ENCODE results near the gene AURKAIP1.
"Not testable (repeated sequence)": the region's sequence is repeated elsewhere in the genome, so short reads cannot be mapped to it uniquely, and the experiment has no call there.

Gene AURKAIP1

GRCh38 chr1:1371364-1371745 is 3.7 kb downstream of the AURKAIP1 start:
- TF ChIP-seq CTCF (IDR thresholded peaks at IDR 0.05; ENCODE audit: insufficient read depth, low read length, missing control alignments), result no peak
- POLR2A ChIA-PET, result interaction anchor here (0.7 to 2.3 kb wide), 3 partner anchors 12 to 28 kb away, joined by 3 to 9 read pairs (median 9); no protein-coding TSS in a partner anchor
- no peak overlapping the region for H3K4me3 ChIP-seq (ENCODE audit: low read depth, low read length)
- CTCF ChIA-PET, result interaction anchor here (0.6 to 9.3 kb wide), 20 partner anchors 9 to 369 kb away, joined by 3 to 138 read pairs (median 5); partner anchors contain the start of genes CCNL2, DVL1, MXRA8 and TAS1R3
- DNase-seq (ENCODE audit: low read depth, low spot score), result no peak

GRCh38 chr1:1370771-1371300 is 4.2 kb downstream of the AURKAIP1 start:
- no peak overlapping the region for H3K4me3 ChIP-seq (ENCODE audit: low read depth, low read length)
- ChIA-PET CTCF (interaction anchor here (0.8 to 9.3 kb wide), 13 partner anchors 8 to 339 kb away, joined by 3 to 138 read pairs (median 5); partner anchors contain the start of genes CCNL2, DVL1 and MXRA8), POLR2A (interaction anchor here (2.1 to 2.3 kb wide), 2 partner anchors 11 to 19 kb away, joined by 9 read pairs; no protein-coding TSS in a partner anchor)
- DNase-seq (ENCODE audit: low read depth, low spot score), result no peak
- no peak for TF ChIP-seq CTCF (IDR thresholded peaks at IDR 0.05; ENCODE audit: insufficient read depth, low read length, missing control alignments)

- DNase-seq (ENCODE audit: low read depth, low spot score); H3K4me3 ChIP-seq (ENCODE audit: low read depth, low read length); POLR2A ChIA-PET: not testable (repeated sequence)
- CTCF ChIA-PET, result interaction anchor here (0.8 to 9.3 kb wide), 6 partner anchors 12 to 249 kb away, joined by 3 to 138 read pairs (median 19); partner anchors contain the start of genes CCNL2, DVL1 and MXRA8
These were observed 4.9 kb downstream of the AURKAIP1 start for GRCh38 chr1:1370094-1370493.

- DNase-seq (ENCODE audit: low read depth, low spot score), result no peak
- CTCF ChIA-PET, result interaction anchor here (9.3 kb wide), 1 partner anchor 22 kb away, joined by 138 read pairs; the partner anchor contains the start of gene DVL1
- no peak overlapping the region for H3K4me3 ChIP-seq (ENCODE audit: low read depth, low read length)
- no peak for TF ChIP-seq CTCF (IDR thresholded peaks at IDR 0.05; ENCODE audit: insufficient read depth, low read length, missing control alignments)
- POLR2A ChIA-PET, result no interaction called here
These were observed 7.7 kb downstream of the AURKAIP1 start for GRCh38 chr1:1367315-1367714.

- H3K4me3 ChIP-seq (ENCODE audit: low read depth, low read length), result no peak overlapping the region
- no peak for DNase-seq (ENCODE audit: low read depth, low spot score)
- TF ChIP-seq CTCF (IDR thresholded peaks at IDR 0.05; ENCODE audit: insufficient read depth, low read length, missing control alignments), result no peak
- CTCF ChIA-PET, result no interaction called here
- POLR2A ChIA-PET, result no interaction called here
These were observed 8.3 kb downstream of the AURKAIP1 start for GRCh38 chr1:1366699-1367066.

- ChIA-PET POLR2A (no interaction called here), CTCF (no interaction called here)
- no peak overlapping the region for H3K4me3 ChIP-seq (ENCODE audit: low read depth, low read length)
- no peak for DNase-seq (ENCODE audit: low read depth, low spot score)
- no peak for TF ChIP-seq CTCF (IDR thresholded peaks at IDR 0.05; ENCODE audit: insufficient read depth, low read length, missing control alignments)
These were observed 8.9 kb downstream of the AURKAIP1 start for GRCh38 chr1:1365875-1366698.
